Transverse colon (tissue), 4 donors: Measurements from ENCODE around the gene FMNL2.

ENCODE experiments used
- POLR2A ChIP-seq: fragments of 450-650 bp; IDR thresholded peaks from one replicate; pipeline ENCODE4 v1.6.1; 2016; ENCODE audit warnings: antibody characterized with exemption, mild to moderate bottlenecking, moderate library complexity
- POLR2AphosphoS5 ChIP-seq, 3 donors: sonication (generic); formaldehyde crosslinking; IDR thresholded peaks; one replicate each; pipeline ENCODE4 v1.6.1; 2016; ENCODE audit warnings: antibody characterized with exemption in 3 of 3
- TF ChIP-seq, protein P1 (sequence below), 5 experiments: fragments of 200-600 bp in 3 of 5; fragments of 450-650 bp in 2 of 5; sonication (generic) in 3 of 5; IDR thresholded peaks; 1 replicate in 2 of 5; 2 replicates in 3 of 5; pipeline ENCODE4 v1.5.1; 2016 to 2017; ENCODE audit warnings: antibody characterized with exemption in 5 of 5, inconsistent platforms in 3 of 5, mild to moderate bottlenecking in 2 of 5, moderate library complexity in 1 of 5

DNA sequence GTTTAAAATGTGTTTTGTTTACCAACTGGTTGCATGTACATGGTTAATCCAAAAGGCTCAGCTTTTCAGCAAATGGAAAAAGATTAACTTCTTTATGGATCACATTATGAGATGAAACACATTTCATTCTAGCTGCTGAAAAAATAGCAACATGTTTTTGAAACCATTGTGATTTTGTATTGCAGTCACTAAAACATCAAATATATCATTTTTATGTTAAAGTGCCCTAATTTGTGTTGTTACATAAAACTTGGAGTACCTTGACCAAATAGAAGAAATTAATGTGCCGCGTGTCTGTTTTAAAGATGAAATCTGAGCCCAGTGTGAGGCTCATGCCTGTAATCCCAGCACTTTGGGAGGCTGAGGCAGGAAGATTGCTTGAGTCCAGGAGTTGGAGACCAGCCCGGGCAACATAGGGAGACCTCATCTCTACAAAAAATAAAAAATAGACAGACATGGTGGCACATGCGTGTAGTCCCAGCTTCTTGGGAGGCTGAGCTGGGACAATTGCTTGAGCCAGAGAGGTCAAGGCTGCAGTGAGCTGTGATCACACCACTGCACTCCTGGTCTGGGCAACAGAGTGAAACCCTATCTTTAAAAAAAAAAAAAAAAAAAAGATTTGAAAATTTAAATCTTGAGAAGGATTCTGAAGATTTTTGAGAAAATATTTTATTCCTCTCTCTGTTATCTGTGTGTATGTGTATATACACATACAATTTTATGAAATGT is 96.6 kb downstream of the FMNL2 start:
- TF ChIP-seq POLR2A (no peak), POLR2AphosphoS5 (IDR thresholded peaks at IDR 0.05) (no peak)
- TF ChIP-seq, protein P1, sequence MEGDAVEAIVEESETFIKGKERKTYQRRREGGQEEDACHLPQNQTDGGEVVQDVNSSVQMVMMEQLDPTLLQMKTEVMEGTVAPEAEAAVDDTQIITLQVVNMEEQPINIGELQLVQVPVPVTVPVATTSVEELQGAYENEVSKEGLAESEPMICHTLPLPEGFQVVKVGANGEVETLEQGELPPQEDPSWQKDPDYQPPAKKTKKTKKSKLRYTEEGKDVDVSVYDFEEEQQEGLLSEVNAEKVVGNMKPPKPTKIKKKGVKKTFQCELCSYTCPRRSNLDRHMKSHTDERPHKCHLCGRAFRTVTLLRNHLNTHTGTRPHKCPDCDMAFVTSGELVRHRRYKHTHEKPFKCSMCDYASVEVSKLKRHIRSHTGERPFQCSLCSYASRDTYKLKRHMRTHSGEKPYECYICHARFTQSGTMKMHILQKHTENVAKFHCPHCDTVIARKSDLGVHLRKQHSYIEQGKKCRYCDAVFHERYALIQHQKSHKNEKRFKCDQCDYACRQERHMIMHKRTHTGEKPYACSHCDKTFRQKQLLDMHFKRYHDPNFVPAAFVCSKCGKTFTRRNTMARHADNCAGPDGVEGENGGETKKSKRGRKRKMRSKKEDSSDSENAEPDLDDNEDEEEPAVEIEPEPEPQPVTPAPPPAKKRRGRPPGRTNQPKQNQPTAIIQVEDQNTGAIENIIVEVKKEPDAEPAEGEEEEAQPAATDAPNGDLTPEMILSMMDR (IDR thresholded peaks at IDR 0.05) = no peak
